ENCODE results near the gene ADAMTS12.

The ADAMTS12 gene

GRCh38 chr5:33840927-33841547 lies 50.8 kb downstream of the ADAMTS12 start:
- no peak for DNase-seq

- DNase-seq: no peak
Measured at GRCh38 chr5:33837301-33837700, 54.5 kb downstream of the ADAMTS12 start.

GRCh38 chr5:33834334-33834733 lies 57.5 kb downstream of the ADAMTS12 start:
- DNase-seq: no peak

- no peak for DNase-seq
Measured at GRCh38 chr5:33833237-33833575, 58.6 kb downstream of the ADAMTS12 start.

- DNase-seq: no peak
Measured at GRCh38 chr5:33832404-33833236, 59.2 kb downstream of the ADAMTS12 start.

DNA sequence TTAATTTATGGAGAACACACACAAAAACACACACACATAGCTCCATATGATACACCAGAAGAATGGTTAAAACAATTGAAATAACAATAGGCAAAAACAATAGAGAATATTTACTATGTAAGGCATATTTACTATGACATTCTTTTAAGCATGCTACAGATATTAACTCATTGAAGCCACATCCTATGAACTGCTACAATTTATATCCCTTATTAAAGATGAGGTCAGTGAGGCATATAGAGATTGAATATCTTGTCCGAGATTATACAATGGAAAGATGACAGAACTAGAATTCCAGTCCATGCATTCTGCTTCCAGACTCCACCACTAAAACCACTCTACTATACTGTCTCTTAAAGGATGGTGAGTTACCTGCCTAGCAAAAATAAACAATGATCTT lies 60.7 kb downstream of the ADAMTS12 start:
- no peak for DNase-seq

DNA sequence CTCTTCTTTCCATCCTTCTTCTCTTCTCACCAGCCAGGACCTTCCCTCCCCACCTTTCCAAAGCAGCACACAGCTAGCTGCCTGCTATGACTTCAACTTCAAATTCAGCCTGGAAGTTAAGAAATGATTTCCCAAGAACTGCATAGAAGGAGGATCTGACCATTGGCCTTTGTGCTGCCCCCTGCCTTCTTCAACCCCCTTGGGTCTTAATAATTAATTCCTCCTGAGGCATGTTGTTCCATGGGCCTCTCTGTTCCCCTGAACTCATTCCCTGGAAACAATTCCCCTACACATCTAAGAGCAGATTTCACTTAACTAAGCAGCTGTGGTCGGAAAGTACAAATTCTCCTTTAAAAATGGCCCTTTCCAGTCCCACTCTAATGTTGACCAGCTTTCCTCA lies 62.4 kb downstream of the ADAMTS12 start:
- no peak for DNase-seq

GRCh38 chr5:33828626-33829308 lies 63.0 kb downstream of the ADAMTS12 start:
- DNase-seq: no peak

- no peak for DNase-seq
Measured at GRCh38 chr5:33827885-33828284, 63.9 kb downstream of the ADAMTS12 start.

DNA sequence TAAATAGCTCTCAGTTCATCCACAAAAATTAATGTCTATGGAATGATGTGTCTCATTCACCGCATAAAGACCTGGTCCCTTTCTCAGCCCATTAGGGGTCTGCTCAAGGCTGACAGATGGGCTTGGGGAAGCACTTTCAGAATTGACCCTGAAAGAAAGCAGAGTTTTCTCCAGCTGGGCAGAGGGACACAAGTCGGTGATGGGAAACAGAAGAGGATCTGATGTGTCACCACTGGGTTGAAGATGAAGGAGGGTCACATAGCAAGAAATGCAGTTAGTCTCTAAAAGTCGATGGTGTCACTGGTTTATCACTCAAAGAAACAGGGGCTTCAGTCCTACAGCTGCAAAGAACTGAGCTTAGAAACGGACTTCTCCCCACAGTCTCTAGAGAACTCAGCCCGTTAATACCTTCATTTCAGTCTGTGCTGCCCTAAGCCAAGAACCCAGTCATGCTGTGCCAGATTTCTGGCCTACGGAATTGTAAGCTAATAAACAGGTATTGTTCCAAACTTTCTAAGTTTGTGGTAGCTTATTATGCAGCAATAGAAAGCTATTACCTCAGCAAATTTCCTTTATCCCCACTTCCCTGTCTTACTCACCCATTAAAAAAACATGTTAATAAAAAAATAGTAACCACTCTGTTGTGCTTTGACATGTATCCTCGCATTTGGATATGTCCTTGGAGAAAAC lies 64.6 kb downstream of the ADAMTS12 start:
- no peak for DNase-seq

GRCh38 chr5:33824516-33825195 lies 67.1 kb downstream of the ADAMTS12 start:
- no peak for DNase-seq

- DNase-seq: no peak
Measured at GRCh38 chr5:33817301-33817700, 74.5 kb downstream of the ADAMTS12 start.

- DNase-seq: no peak
Measured at GRCh38 chr5:33816791-33817190, 75.0 kb downstream of the ADAMTS12 start.

DNA sequence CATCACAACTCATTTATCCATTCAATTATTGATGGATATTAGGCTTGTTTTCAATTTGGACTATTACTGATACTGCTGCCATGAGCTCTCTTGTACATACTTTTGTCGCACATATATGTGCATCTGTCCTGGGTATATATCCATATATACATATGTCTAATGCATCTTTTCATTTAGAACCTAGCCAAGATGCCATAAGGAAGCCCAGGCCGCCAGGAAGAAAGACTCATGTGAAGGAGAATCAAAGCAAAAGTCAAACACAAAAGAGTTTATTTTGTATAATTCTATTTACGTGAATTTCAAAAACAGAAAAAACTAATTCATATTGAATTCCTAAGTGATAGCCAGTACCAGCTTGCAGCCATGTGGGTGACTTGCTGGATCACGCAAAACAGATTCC lies 79.0 kb downstream of the ADAMTS12 start:
- no peak for DNase-seq

DNA sequence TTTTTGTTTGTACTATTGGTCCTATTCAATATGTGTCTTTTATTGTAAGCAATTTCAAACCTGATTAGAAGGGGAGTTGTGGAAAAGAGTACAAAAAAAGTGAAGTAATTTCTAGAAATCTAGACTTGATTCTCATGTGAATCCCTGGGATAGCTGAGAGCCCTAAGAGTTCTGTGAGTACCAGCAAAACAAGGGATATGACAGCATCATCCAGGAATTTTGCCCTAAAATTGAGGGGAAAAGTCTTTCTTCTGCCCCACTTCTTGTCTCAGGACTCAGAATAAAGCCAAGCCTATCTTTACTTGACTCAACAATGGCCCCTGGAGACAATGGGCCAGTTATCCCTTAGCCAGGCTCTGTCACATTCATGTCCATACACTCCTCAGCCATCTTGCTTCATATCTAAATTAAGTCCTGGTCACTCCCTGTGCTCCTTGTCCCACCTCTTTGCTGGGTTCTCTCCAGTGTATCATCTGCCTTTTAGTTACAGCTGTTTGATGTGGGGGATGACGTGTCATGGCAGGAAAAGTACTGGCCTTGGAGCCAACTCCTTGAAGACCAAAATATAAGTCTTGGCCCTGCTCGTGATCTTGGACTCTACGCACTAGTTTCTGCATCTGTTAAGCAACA lies 81.2 kb downstream of the ADAMTS12 start:
- no peak for DNase-seq

DNA sequence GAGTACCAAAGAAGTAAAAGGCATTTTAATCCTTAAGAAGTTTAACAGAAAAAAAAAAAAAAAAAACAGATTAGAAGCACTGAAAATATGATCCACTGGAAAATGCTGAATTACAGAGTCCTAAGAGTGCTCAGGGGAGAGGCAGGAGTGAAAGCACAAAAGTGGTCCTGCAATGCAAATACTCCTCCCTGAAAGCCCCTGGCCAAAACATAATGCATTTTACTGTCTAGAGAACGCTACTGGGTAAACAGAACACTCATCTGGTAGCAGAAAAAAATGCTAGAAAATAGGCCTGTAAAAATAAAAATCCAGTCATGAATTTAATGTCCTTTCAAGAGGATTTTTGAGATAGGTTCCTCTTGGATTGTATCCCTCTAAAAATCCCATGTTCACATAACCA lies 81.9 kb downstream of the ADAMTS12 start:
- DNase-seq: no peak

DNA sequence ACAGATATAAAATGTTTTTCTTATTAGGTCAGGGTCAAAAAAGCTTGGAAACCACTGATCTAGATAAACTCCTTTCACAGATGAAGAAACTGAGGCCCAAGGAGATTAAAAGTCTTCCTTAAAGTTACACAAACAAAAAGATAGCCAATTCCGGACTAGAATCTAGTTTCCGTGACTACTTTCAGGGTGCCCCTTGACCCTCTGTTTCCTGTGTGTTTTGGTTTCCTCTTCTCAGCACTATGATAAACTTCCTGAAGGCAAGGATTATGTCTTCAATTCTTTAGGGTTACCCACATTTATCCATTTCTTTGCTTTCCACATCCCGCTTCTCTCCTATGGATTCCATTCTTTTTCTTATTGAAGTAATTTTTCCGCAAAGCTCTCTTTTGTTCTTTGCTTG lies 83.1 kb downstream of the ADAMTS12 start:
- no peak for DNase-seq

DNA sequence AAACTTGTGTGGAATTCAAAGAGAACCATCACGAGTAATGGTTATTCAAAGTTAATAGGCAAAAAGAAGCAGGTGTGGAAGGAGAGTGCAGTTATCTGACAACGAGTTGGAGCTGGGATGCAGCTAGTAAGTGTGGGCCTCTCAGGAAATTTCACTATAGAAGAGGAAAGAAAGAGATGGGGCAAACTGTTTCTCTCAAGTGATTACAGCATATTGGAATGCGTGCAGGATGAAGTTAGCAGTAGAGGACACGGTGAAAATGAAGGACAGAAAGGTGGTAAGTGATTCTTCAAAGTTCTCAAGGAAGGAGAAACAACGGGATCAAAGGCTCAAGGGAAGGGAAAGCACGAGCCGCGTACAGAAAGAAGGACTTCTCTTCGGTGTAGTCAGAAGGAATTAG lies 84.0 kb downstream of the ADAMTS12 start:
- no peak for DNase-seq

DNA sequence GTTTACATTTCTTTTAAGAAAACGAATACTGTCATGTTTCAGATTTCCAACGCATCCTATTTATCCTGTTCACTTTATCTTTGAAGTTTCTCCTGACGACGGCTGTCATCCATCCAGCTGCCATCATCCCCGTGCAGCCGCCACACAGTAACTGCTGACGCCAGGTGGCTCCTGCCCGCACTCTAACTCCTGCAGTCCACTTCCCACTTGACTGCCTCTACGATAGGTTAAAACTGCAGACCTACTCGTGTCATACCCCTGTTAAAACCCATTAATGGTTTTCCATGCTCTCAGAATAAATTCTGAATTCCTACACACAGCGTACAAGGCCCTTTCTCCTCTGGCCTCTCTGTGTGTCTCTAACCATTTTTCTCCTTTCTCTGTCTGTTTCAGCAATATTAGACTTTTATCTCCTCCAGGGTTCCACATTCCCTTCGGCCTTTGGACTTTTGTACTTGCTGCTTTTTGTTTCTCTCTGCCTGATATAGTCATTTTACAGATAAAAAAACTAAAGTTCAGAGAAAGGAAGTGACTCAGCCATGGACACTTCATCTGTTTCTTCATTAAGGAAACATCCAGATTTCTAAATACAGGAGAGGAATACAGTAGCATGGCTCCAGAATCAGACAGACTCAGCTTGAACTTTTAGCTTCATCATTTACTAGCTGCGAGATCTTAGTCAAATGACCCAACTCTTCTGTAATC lies 84.9 kb downstream of the ADAMTS12 start:
- DNase-seq: no peak

GRCh38 chr5:33801292-33801691 lies 90.5 kb downstream of the ADAMTS12 start:
- DNase-seq: no peak

GRCh38 chr5:33800241-33800950 lies 91.4 kb downstream of the ADAMTS12 start:
- no peak for DNase-seq
